OCI-LY7 (cell line): ENCODE measurements around the gene PDZRN3.

ENCODE experiments used
- EZH2phosphoT487 ChIP-seq: fragments of 200-600 bp; sonication (generic); IDR thresholded peaks from 2 replicates; pipeline ENCODE4 v1.6.1; 2018; ENCODE audit warnings: low read depth, borderline replicate concordance, mild to moderate bottlenecking, mixed run types, antibody characterized with exemption, low read length, moderate library complexity, mixed read lengths
- TF ChIP-seq, protein P1 (sequence below): fragments of 200-600 bp; sonication (generic); conservative IDR thresholded peaks from 2 replicates; pipeline ENCODE4 v1.5.1; 2014; ENCODE audit warnings: mild to moderate bottlenecking, antibody characterized with exemption, low read length, moderate library complexity, mixed read lengths

GRCh38 chr3:73411993-73412392 lies 212.7 kb downstream of the PDZRN3 start:
- TF ChIP-seq, protein P1, sequence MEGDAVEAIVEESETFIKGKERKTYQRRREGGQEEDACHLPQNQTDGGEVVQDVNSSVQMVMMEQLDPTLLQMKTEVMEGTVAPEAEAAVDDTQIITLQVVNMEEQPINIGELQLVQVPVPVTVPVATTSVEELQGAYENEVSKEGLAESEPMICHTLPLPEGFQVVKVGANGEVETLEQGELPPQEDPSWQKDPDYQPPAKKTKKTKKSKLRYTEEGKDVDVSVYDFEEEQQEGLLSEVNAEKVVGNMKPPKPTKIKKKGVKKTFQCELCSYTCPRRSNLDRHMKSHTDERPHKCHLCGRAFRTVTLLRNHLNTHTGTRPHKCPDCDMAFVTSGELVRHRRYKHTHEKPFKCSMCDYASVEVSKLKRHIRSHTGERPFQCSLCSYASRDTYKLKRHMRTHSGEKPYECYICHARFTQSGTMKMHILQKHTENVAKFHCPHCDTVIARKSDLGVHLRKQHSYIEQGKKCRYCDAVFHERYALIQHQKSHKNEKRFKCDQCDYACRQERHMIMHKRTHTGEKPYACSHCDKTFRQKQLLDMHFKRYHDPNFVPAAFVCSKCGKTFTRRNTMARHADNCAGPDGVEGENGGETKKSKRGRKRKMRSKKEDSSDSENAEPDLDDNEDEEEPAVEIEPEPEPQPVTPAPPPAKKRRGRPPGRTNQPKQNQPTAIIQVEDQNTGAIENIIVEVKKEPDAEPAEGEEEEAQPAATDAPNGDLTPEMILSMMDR: no peak
- TF ChIP-seq EZH2phosphoT487: no peak
